Ectodermal cell (in vitro differentiated cells): ENCODE data around the gene LCOR.

Experiments
- H3K27ac ChIP-seq: 2 replicates; pipeline ENCODE4 v1.7.0; 2013; ENCODE audit warnings: mild to moderate bottlenecking, low read depth, low read length; ENCODE audit not compliant: insufficient read depth, poor library complexity, severe bottlenecking
- H3K27me3 ChIP-seq: 2 replicates; pipeline ENCODE4 v1.7.0; 2013; ENCODE audit warnings: mild to moderate bottlenecking, low read length; ENCODE audit not compliant: insufficient read depth, control insufficient read depth, poor library complexity, severe bottlenecking
- H3K36me3 ChIP-seq: one replicate; pipeline ENCODE4 v1.7.0; 2013; ENCODE audit warnings: low read length; ENCODE audit not compliant: control insufficient read depth, insufficient read depth
- H3K4me1 ChIP-seq: one replicate; pipeline ENCODE4 v1.7.0; 2013; ENCODE audit warnings: low read length; ENCODE audit not compliant: control insufficient read depth, insufficient read depth
- H3K4me3 ChIP-seq: 2 replicates; pipeline ENCODE4 v1.7.0; 2013; ENCODE audit warnings: low read depth, low read length, control low read depth; ENCODE audit not compliant: insufficient read depth
- H3K9me3 ChIP-seq: 2 replicates; pipeline ENCODE4 v1.7.0; 2013; ENCODE audit warnings: mild to moderate bottlenecking, low read length, moderate library complexity; ENCODE audit not compliant: control insufficient read depth
- WGBS, 2 experiments: methylation state at CpG; one replicate each; pipeline ENCODE4 v1.1.7; 2013; ENCODE audit warnings: missing lambda C conversion rate in 2 of 2; 5-methylcytosine and 5-hydroxymethylcytosine counted together

LCOR gene

DNA sequence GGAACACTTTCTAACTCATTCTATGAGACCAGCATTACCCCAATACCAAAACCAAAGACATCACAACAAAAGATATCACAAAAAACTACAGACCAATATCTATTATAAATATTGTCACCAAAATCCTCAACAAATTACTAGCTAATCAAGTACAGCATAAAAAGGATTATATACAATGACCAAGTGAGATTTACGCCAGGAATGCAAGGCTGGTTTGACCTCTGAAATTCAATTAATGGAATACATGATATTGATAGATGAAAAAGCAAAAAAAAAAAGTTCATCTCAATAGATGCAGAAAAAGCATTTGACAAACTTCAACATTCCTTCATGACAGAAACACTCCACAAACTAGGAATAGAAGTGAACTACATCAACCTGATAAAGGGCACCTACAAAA is 175.3 kb downstream of the LCOR start:
- no peaks in the 10 kb centered on the region for H3K36me3 ChIP-seq
- no peak overlapping the region for H3K27ac ChIP-seq
- H3K27me3 ChIP-seq: no peaks in the 10 kb centered on the region
- H3K9me3 ChIP-seq: peaks cover 2% of the 10 kb centered on the region
- no peak overlapping the region for H3K4me3 ChIP-seq
- no peaks in the 10 kb centered on the region for H3K4me1 ChIP-seq
- WGBS, 2 experiments: 100% methylated on average over 1 of the region's 1 CpG; no CpG with 5 or more reads in 1 of the 2 experiments

DNA sequence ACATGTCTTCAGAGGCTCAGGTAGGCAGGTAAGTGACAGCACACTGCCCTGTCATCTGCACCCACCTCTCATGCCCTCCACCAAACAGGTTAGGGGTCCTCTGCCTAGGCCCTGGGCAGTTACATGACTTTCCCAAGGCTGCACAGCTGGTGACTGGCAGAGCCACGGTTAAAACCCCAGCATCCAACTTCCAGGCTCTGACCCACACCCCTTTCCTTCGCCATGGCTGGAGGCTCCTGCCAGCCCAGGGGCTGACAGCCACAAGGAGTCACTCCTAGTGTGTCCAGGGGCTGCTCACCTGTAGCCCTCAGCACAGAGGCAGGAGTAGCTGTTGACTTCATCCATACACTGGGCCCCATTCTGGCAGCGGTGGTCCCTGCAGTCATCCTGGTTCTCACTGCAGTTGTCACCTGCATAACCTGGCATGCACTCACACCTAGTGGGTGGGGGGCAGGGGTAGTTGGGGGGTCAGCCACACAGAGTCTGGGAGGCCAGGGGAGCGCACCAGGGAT is 178.7 kb downstream of the LCOR start:
- WGBS, 2 experiments: 87 to 96% methylated on average over 4 of the region's 4 CpGs
- Histone ChIP-seq H3K36me3 (no peaks in the 10 kb centered on the region), H3K9me3 (peaks cover 2% of the 10 kb centered on the region), H3K27me3 (no peaks in the 10 kb centered on the region), H3K4me1 (no peaks in the 10 kb centered on the region), H3K4me3 (no peak overlapping the region), H3K27ac (no peak overlapping the region)

DNA sequence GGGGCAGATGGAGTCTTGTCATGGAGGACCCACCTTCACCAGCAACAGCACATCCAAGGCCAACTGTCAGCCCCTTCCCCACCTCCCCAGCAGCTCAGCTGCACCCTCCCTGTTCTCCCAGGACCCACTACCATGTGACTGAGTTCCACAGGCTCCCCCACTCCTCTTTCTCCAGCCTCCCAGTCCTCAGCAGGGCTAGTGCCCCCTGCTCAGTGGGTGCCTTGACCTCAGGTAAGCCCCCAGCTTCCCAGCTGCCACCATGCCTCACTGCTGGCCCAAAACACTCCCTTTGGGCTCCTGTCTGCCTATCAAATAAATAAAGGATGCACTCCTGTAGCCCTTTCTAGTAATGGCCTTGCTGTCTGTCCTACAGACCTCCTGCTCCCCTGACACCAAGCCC is 179.3 kb downstream of the LCOR start:
- H3K27ac ChIP-seq: no peak overlapping the region
- no peaks in the 10 kb centered on the region for H3K27me3 ChIP-seq
- no peaks in the 10 kb centered on the region for H3K4me1 ChIP-seq
- no peaks in the 10 kb centered on the region for H3K36me3 ChIP-seq
- H3K9me3 ChIP-seq: peaks cover 2% of the 10 kb centered on the region
- no peak overlapping the region for H3K4me3 ChIP-seq

DNA sequence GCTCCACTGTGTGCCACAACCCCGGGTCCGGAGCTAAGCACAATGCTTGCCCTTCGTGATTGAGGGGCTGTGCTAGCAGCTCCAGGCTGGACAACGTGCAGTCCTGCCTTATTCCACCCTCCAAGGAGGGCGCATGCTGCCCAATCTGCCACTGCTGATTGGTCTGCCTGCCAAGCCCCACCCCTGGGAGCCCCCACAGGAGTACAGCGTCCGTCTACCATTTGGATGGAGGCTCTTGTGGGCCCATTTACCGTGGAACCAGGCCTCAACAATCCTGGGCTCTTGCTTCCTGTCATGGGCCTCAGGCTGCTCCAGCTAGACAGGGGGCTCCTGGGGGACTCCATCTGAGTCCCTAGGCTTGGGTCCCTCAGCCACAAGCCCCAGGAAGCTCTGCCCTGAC is 180.4 kb downstream of the LCOR start:
- Histone ChIP-seq H3K27ac (no peak overlapping the region), H3K9me3 (peaks cover 2% of the 10 kb centered on the region), H3K36me3 (no peaks in the 10 kb centered on the region), H3K4me3 (no peak overlapping the region), H3K27me3 (no peaks in the 10 kb centered on the region), H3K4me1 (peaks cover 3% of the 10 kb centered on the region)
- WGBS, 2 experiments: 89 to 91% methylated on average over 8 of the region's 8 CpGs

DNA sequence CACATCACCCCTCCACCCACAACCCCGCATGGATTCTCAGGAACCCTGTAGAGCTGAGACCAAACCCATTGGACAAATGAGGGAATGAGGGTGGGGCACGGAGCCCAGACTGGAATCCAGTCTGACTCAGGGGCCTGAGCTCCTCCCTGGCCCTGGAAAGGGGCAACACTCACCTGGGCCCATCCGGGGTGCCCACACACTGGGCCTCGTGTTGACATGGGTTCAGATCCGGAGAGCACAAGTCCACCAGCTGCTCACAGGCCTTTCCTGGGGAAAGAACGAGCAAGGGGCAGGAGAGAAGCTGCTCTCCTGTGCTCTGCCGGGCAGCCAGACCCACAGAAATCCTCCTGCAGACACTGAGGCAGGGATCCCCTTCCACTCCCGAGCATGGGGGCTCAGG is 181.5 kb downstream of the LCOR start:
- H3K27me3 ChIP-seq: no peaks in the 10 kb centered on the region
- no peaks in the 10 kb centered on the region for H3K9me3 ChIP-seq
- WGBS, 2 experiments: 89 to 91% methylated on average over 8 of the region's 8 CpGs
- no peak overlapping the region for H3K27ac ChIP-seq
- H3K4me1 ChIP-seq: peaks cover 3% of the 10 kb centered on the region
- no peaks in the 10 kb centered on the region for H3K36me3 ChIP-seq
- H3K4me3 ChIP-seq: no peak overlapping the region

DNA sequence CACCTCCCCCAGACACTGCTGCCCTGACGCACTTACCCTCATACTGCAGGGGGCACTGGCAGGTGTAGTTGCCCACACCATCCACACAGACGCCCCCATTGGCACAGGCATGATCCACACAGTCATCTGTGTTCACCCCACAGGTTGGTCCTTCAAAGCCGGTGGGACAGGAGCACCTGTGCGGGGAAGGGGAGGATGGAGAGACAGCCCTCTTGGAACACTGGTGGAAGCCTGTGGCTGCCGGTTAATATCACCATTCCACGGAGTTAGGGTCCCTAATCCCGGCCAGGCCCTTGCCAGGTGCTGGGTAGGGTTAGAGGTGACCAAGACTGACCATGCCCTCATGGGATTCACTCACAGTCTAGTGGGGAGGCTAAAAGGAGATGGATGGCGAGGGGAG is 181.9 kb downstream of the LCOR start:
- peaks cover 3% of the 10 kb centered on the region for H3K4me1 ChIP-seq
- 93 to 97% methylated on average over 8 of the region's 8 CpGs for WGBS, 2 experiments
- H3K4me3 ChIP-seq: no peak overlapping the region
- H3K36me3 ChIP-seq: no peaks in the 10 kb centered on the region
- H3K9me3 ChIP-seq: no peaks in the 10 kb centered on the region
- no peak overlapping the region for H3K27ac ChIP-seq
- no peaks in the 10 kb centered on the region for H3K27me3 ChIP-seq

DNA sequence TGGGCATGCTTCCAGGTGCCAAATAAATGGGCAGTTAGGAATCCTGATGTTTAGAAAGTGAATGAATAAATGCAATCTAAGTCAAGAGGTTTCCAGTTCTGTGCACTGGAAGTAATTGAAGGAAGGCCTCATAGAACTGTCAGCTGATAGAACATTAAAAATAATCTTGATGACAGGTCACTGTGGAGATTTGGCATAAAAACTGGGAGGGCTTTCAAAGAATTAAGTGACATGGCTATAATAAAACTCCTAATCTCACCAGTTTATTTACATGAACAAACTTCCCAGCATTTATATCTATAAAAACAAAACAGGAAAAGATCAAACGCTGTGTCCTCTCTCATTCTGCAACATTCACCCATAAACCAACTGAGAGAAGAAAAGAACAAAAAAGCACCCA is 183.1 kb downstream of the LCOR start:
- Histone ChIP-seq H3K27me3 (no peaks in the 10 kb centered on the region), H3K4me3 (no peak overlapping the region), H3K27ac (no peak overlapping the region), H3K4me1 (peaks cover 10% of the 10 kb centered on the region), H3K9me3 (no peaks in the 10 kb centered on the region), H3K36me3 (no peaks in the 10 kb centered on the region)
- 92 to 97% methylated on average over 1 of the region's 1 CpG for WGBS, 2 experiments

DNA sequence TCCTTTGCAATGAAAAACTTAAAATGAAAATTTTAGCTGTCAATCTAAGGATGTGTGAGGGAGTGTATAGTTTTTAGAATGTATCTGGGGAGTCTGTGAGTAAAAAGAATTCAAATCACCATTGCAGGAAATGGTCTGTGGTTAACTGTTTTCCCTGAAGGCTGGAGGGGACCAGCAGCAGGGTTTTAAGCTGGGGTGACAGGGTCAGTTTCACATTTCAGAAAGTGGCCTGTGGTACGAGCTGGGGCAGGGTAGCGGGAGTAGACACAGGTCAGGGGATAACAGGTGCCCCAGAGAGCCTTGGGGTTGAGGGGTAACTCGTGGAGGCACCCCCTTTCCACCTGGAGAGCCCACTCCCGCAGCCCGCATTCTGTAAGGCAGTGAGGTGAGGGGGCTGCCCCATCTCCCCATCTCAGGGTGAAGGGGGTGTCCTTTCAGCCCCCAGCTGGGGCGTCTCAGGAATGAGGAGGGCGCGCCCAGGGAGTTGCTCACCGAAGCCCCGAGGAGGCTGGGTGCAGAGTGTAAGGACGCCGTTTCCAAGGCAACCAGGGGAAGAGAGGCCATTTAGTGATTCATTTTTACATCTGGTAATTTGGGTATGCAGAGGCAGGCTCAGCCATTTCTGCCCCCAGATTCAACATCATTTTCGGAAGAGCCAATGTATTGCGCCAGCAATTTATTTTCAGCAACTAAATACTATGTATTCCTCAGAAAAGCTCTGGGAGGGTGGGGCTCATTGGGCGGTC is 184.8 kb downstream of the LCOR start:
- 91% methylated on average over 15 of the region's 15 CpGs for WGBS, 2 experiments

DNA sequence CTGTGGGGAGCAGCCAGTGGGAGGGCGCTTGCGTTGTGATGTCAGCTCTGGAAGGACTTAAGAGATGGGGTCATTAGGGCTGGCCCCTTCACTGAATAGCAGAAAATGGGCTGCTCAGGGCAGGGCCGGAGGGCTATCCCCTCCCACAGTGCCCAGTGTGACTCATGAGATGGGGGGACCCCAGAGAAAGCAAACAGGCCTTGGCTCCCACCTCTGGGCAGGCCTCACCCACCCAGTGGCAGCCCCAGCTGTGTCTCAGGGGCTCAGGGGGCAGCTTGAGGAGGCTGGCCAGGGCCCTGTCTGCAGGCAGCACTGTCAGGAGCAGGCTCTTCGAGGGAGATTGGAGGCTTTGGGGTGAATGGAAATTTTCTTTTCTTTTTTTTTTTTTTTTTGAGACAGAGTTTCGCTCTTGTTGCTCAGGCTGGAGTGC is 185.4 kb downstream of the LCOR start:
- WGBS, 2 experiments: 88 to 90% methylated on average over 5 of the region's 5 CpGs
- Histone ChIP-seq H3K4me3 (no peak overlapping the region), H3K36me3 (no peaks in the 10 kb centered on the region), H3K27me3 (no peaks in the 10 kb centered on the region), H3K9me3 (no peaks in the 10 kb centered on the region), H3K27ac (no peak overlapping the region), H3K4me1 (peaks cover 19% of the 10 kb centered on the region)

More for the DNA sequence above, 184.8 kb downstream of the LCOR start:
- Histone ChIP-seq H3K4me3 (no peak overlapping the region), H3K4me1 (peaks cover 19% of the 10 kb centered on the region), H3K9me3 (no peaks in the 10 kb centered on the region), H3K27me3 (no peaks in the 10 kb centered on the region), H3K27ac (no peak overlapping the region), H3K36me3 (no peaks in the 10 kb centered on the region)

DNA sequence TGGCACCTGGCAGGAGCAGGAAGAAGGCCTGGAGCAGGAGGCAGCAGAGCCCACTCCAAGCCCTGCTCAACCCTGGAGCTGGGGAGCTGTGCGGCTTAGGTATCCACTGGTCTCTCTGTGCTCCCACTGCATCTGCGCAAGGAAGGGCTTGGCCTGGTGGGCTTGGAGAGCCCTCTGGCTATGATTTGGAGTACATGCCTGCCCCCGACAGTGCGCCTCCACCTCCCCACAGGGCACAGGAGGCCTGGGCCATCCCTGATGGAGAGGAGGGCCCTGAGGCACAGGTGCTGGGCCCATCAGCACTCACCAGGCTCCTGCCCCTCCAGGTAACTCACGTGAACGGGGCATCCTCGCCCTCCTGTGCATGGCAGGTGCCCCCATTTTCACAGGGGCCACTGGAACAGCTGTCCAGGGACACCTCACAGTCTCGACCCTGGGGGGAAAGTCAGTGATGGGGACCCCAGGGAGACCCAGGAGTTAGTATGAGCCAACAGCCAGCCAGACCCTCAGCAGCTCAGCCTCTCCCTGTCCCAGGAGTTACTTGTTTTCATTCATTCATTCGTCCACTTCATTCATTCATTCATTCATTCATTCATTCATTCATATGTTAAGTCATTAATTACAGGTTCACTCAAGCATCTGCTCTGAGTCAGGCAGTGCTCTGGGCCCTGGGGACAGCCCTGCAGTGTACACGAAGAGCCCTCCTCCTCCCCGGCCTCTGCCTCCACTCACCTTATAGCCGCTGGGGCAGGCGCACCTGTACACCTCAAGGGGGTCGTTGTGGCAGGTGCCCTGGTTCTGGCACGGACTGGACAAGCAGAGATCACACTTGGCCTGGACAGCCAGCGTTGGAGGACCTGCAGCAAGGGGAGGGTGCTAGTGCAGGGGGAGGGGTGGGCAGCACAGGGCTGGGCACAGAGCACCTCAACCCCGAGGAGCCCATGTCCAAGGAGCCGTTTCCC is 186.4 kb downstream of the LCOR start:
- no peaks in the 10 kb centered on the region for H3K9me3 ChIP-seq
- no peak overlapping the region for H3K27ac ChIP-seq
- 92 to 93% methylated on average over 18 of the region's 18 CpGs for WGBS, 2 experiments
- no peak overlapping the region for H3K4me3 ChIP-seq
- H3K27me3 ChIP-seq: no peaks in the 10 kb centered on the region
- H3K4me1 ChIP-seq: peaks cover 19% of the 10 kb centered on the region
- H3K36me3 ChIP-seq: no peaks in the 10 kb centered on the region
